Right lobe of liver (tissue), 6 donors: ENCODE data around the gene DIS3L2. TPM values are rescaled to one million over a fixed set of nuclear protein-coding genes. Genes with fewer than 3 reads are reported as not detected.

Source experiments
- ATAC-seq, 4 donors: fragments of 200-7000 bp; cut with Tn5 transposase; one replicate each; pipeline ENCODE4 v1.9.1; 2020; ENCODE audit warnings: mild to moderate bottlenecking in 4 of 4, moderate library complexity in 4 of 4
- DNase-seq, 3 donors: peaks; one replicate each; pipeline ENCODE4 v3.0.0-alpha.2; 2020
- H3K27ac ChIP-seq, 3 donors: fragments of 200-600 bp; one replicate each; pipeline ENCODE4 v1.8.0; 2022
- H3K27me3 ChIP-seq, 2 donors: fragments of 200-600 bp; one replicate each; pipeline ENCODE4 v1.8.0; 2022
- H3K36me3 ChIP-seq, 4 donors: fragments of 200-600 bp; sonication (generic) in 1 of 4; one replicate each; pipeline versions ENCODE4 v1.5.1 to v1.8.0; 2017 to 2022; ENCODE audit warnings: control low read depth in 1 of 4
- H3K4me1 ChIP-seq, 4 donors: fragments of 200-600 bp; sonication (generic) in 1 of 4; one replicate each; pipeline versions ENCODE4 v1.5.1 to v1.8.0; 2017 to 2022; ENCODE audit warnings: control low read depth in 1 of 4
- H3K4me3 ChIP-seq, 3 donors: fragments of 200-600 bp; one replicate each; pipeline ENCODE4 v1.8.0; 2022
- H3K9me3 ChIP-seq, 4 donors: fragments of 200-600 bp; sonication (generic) in 1 of 4; one replicate each; pipeline versions ENCODE4 v1.5.1 to v1.8.0; 2017 to 2022; ENCODE audit warnings: control low read depth in 1 of 4
- CTCF ChIP-seq, 4 donors: fragments of 200-600 bp in 3 of 4; fragments of 450-650 bp in 1 of 4; IDR thresholded peaks; one replicate each; pipeline versions ENCODE4 v1.5.1 to v1.8.0; 2016 to 2022; ENCODE audit warnings: antibody characterized with exemption in 4 of 4, mild to moderate bottlenecking in 2 of 4
- POLR2A ChIP-seq: fragments of 450-650 bp; IDR thresholded peaks from one replicate; pipeline ENCODE4 v1.6.1; 2017; ENCODE audit warnings: antibody characterized with exemption, mild to moderate bottlenecking
- WGBS: methylation state at CpG from one replicate; pipeline ENCODE4 v1.1.6; 2018; ENCODE audit warnings: low coverage, low lambda C conversion rate; ENCODE audit not compliant: insufficient coverage; ENCODE audit errors: missing lambda C conversion rate; 5-methylcytosine and 5-hydroxymethylcytosine counted together
- intact Hi-C, 2 donors: fragments of 100-400 bp; cut with DNase I; formaldehyde crosslinking; loops; one replicate each; pipeline versions ENCODE4 v1.11.2 to v1.14.1; 2022
- total RNA-seq, 6 experiments: library from RNA; depleted of rRNA in 2 of 6; stranded (reverse); fragments of >200 nt in 2 of 6; fragmentation: NEBNext Ultra II Directional in 3 of 6; extraction: Animal tissue kit (Norgen Biotek cat#: 25700) in 3 of 6; gene quantifications; one replicate each; pipeline versions ENCODE4 v1.1.0 to v1.2.4, GENCODE V29; 2016 to 2023
- donor health status: DM: no; HTN: yes; CAD: no.
- donor health status: DM: no; HTN: no; CAD: no.
- donor health status: DM: no; HTN: no; CAD: no.
- donor health status: DM: no; HTN: yes; CAD: no.
- donor health status: DM: no; HTN: yes; CAD: no.

The DIS3L2 gene
- total RNA-seq, 6 experiments from 2014 or later: 8.1 to 22.3 (median 16.7) TPM

GRCh38 chr2:231937057-231937456, 24.5 kb upstream of the DIS3L2 start:
- no peaks in the 10 kb centered on the region for H3K9me3 ChIP-seq
- no peak for DNase-seq
- TF ChIP-seq POLR2A: no peak
- no peak for TF ChIP-seq CTCF (IDR thresholded peaks at IDR 0.05)

GRCh38 chr2:231939022-231939421, 22.5 kb upstream of the DIS3L2 start:
- intact Hi-C loops: no loop called here
- no peak for DNase-seq
- peaks cover 0 to 16% (median 0%) of the 10 kb centered on the region in 4 donors for H3K4me1 ChIP-seq
- no peaks in the 10 kb centered on the region for H3K27me3 ChIP-seq
- no peaks in the 10 kb centered on the region for H3K36me3 ChIP-seq
- H3K9me3 ChIP-seq: no peaks in the 10 kb centered on the region
- H3K4me3 ChIP-seq: no peak overlapping the region
- WGBS: 100% methylated on average over 4 of the region's 4 CpGs
- ATAC-seq: no peak
- no peak overlapping the region for H3K27ac ChIP-seq
- TF ChIP-seq CTCF (IDR thresholded peaks at IDR 0.05): no peak
- TF ChIP-seq POLR2A: no peak

More at GRCh38 chr2:231937057-231937456, 24.5 kb upstream of the DIS3L2 start:
- Histone ChIP-seq H3K27me3 (no peaks in the 10 kb centered on the region), H3K27ac (no peak overlapping the region), H3K36me3 (no peaks in the 10 kb centered on the region), H3K4me3 (no peak overlapping the region), H3K4me1 (peaks cover 0 to 6% (median 0%) of the 10 kb centered on the region in 4 donors)
- intact Hi-C loops: no loop called here
- 89% methylated on average over 7 of the region's 7 CpGs for WGBS
- no peak for ATAC-seq

- H3K4me1 ChIP-seq: peaks cover 0 to 16% (median 0%) of the 10 kb centered on the region in 4 donors
- intact Hi-C loops: no loop called here
- TF ChIP-seq POLR2A (no peak), CTCF (IDR thresholded peaks at IDR 0.05) (no peak)
- no peaks in the 10 kb centered on the region for H3K27me3 ChIP-seq
- ATAC-seq (peak in 2 of 4 donors; percentile 27 to 39), DNase-seq (no peak)
- H3K4me3 ChIP-seq: no peak overlapping the region
- no peak overlapping the region for H3K27ac ChIP-seq
- 48% methylated on average over 3 of the region's 3 CpGs for WGBS
- H3K9me3 ChIP-seq: no peaks in the 10 kb centered on the region
- no peaks in the 10 kb centered on the region for H3K36me3 ChIP-seq
These were observed 20.7 kb upstream of the DIS3L2 start for GRCh38 chr2:231940795-231941194.

- no peak overlapping the region for H3K27ac ChIP-seq
- H3K36me3 ChIP-seq: no peaks in the 10 kb centered on the region
- ATAC-seq (peak in 1 of 4 donors; percentile 35), DNase-seq (no peak)
- no peak overlapping the region for H3K4me3 ChIP-seq
- H3K27me3 ChIP-seq: no peaks in the 10 kb centered on the region
- H3K4me1 ChIP-seq: peaks cover 0 to 16% (median 0%) of the 10 kb centered on the region in 4 donors
- H3K9me3 ChIP-seq: no peaks in the 10 kb centered on the region
- WGBS: 100% methylated on average over 2 of the region's 12 CpGs
- intact Hi-C loops: no loop called here
- TF ChIP-seq CTCF (IDR thresholded peaks at IDR 0.05) (no peak), POLR2A (no peak)
These were observed 19.8 kb upstream of the DIS3L2 start for GRCh38 chr2:231941673-231942072.

- no peak for TF ChIP-seq CTCF (IDR thresholded peaks at IDR 0.05)
- no peak for TF ChIP-seq POLR2A
- intact Hi-C loops: no loop called here
- Histone ChIP-seq H3K36me3 (no peaks in the 10 kb centered on the region), H3K27ac (no peak overlapping the region), H3K4me1 (peaks cover 0 to 16% (median 0%) of the 10 kb centered on the region in 4 donors), H3K9me3 (no peaks in the 10 kb centered on the region), H3K4me3 (no peak overlapping the region), H3K27me3 (no peaks in the 10 kb centered on the region)
- DNase-seq: no peak
- ATAC-seq: peak; percentile 27 to 82 (median 62)
- 41% methylated on average over 6 of the region's 6 CpGs for WGBS
These were observed 19.3 kb upstream of the DIS3L2 start for GRCh38 chr2:231942180-231942579.
